Dendritic cell treated with granulocyte-macrophage colony-stimulating factor and Interleukin-4, amounts not matched to agents 40 ng/mL and 50 ng/mL, for 4 days (primary cell): ENCODE data around the gene BANP.
"Not testable (repeated sequence)": the region's sequence is repeated elsewhere in the genome, so short reads cannot be mapped to it uniquely, and the experiment has no call there.

Experiments
- H3K27ac Mint-ChIP-seq: one replicate; pipeline ENCODE4 v1.8.0; 2022; ENCODE audit warnings: mild to moderate bottlenecking, mixed read lengths
- H3K27me3 Mint-ChIP-seq: one replicate; pipeline ENCODE4 v1.8.0; 2022; ENCODE audit warnings: mild to moderate bottlenecking, mixed read lengths
- H3K36me3 Mint-ChIP-seq: one replicate; pipeline ENCODE4 v1.8.0; 2022; ENCODE audit warnings: low read depth, mixed read lengths
- H3K4me1 Mint-ChIP-seq: one replicate; pipeline ENCODE4 v1.8.0; 2022; ENCODE audit warnings: low read depth, mixed read lengths
- H3K4me3 Mint-ChIP-seq: one replicate; pipeline ENCODE4 v1.8.0; 2022; ENCODE audit warnings: mild to moderate bottlenecking, moderate library complexity, mixed read lengths
- H3K9me3 Mint-ChIP-seq: one replicate; pipeline ENCODE4 v1.8.0; 2022; ENCODE audit warnings: mixed read lengths
- intact Hi-C: fragments of 100-400 bp; cut with micrococcal nuclease; formaldehyde crosslinking; loops from one replicate; pipeline ENCODE4 v1.15.0; 2022

BANP gene

GRCh38 chr16:88018382-88018781 lies 67.1 kb downstream of the BANP start:
- H3K9me3 Mint-ChIP-seq, H3K27ac Mint-ChIP-seq, H3K27me3 Mint-ChIP-seq, intact Hi-C loops, H3K4me1 Mint-ChIP-seq, H3K4me3 Mint-ChIP-seq: not testable (repeated sequence)
- peaks cover 97% of the 10 kb centered on the region for H3K36me3 Mint-ChIP-seq

GRCh38 chr16:88019041-88019820 lies 68.0 kb downstream of the BANP start:
- H3K9me3 Mint-ChIP-seq, H3K27ac Mint-ChIP-seq, intact Hi-C loops, H3K4me3 Mint-ChIP-seq, H3K27me3 Mint-ChIP-seq: not testable (repeated sequence)
- Mint-ChIP-seq H3K4me1 (peaks cover 16% of the 10 kb centered on the region), H3K36me3 (peaks cover 97% of the 10 kb centered on the region)

- Mint-ChIP-seq H3K4me1 (peaks cover 24% of the 10 kb centered on the region), H3K36me3 (peaks cover 93% of the 10 kb centered on the region), H3K27ac (no peak overlapping the region), H3K4me3 (no peak overlapping the region), H3K9me3 (no peaks in the 10 kb centered on the region), H3K27me3 (no peaks in the 10 kb centered on the region)
- intact Hi-C loops = no loop called here
Observed at GRCh38 chr16:88019821-88020515, 68.7 kb downstream of the BANP start.

GRCh38 chr16:88020516-88020885 lies 69.3 kb downstream of the BANP start:
- Mint-ChIP-seq H3K36me3 (peaks cover 87% of the 10 kb centered on the region), H3K27ac (no peak overlapping the region), H3K4me1 (peaks cover 29% of the 10 kb centered on the region), H3K9me3 (no peaks in the 10 kb centered on the region), H3K4me3 (no peak overlapping the region), H3K27me3 (no peaks in the 10 kb centered on the region)
- intact Hi-C loops = no loop called here

GRCh38 chr16:88021041-88021970 lies 70.1 kb downstream of the BANP start:
- H3K9me3 Mint-ChIP-seq, H3K27me3 Mint-ChIP-seq, H3K4me3 Mint-ChIP-seq, H3K27ac Mint-ChIP-seq, intact Hi-C loops: not testable (repeated sequence)
- peaks cover 86% of the 10 kb centered on the region for H3K36me3 Mint-ChIP-seq
- peaks cover 36% of the 10 kb centered on the region for H3K4me1 Mint-ChIP-seq

GRCh38 chr16:88022076-88023042 lies 71.1 kb downstream of the BANP start:
- Mint-ChIP-seq H3K27ac (no peak overlapping the region), H3K9me3 (no peaks in the 10 kb centered on the region), H3K27me3 (no peaks in the 10 kb centered on the region), H3K4me1 (peaks cover 36% of the 10 kb centered on the region), H3K36me3 (peaks cover 86% of the 10 kb centered on the region), H3K4me3 (no peak overlapping the region)
- intact Hi-C loops = no loop called here

- H3K4me3 Mint-ChIP-seq = no peak overlapping the region
- H3K27ac Mint-ChIP-seq = no peak overlapping the region
- H3K4me1 Mint-ChIP-seq = peaks cover 36% of the 10 kb centered on the region
- no peaks in the 10 kb centered on the region for H3K9me3 Mint-ChIP-seq
- intact Hi-C loops = no loop called here
- H3K27me3 Mint-ChIP-seq = no peaks in the 10 kb centered on the region
- H3K36me3 Mint-ChIP-seq = peaks cover 86% of the 10 kb centered on the region
Observed at GRCh38 chr16:88023366-88023765, 72.1 kb downstream of the BANP start.

GRCh38 chr16:88023786-88024185 lies 72.6 kb downstream of the BANP start:
- Mint-ChIP-seq H3K36me3 (peaks cover 86% of the 10 kb centered on the region), H3K27me3 (no peaks in the 10 kb centered on the region), H3K4me3 (no peak overlapping the region), H3K4me1 (peaks cover 36% of the 10 kb centered on the region), H3K9me3 (no peaks in the 10 kb centered on the region), H3K27ac (no peak overlapping the region)
- intact Hi-C loops = no loop called here

- H3K9me3 Mint-ChIP-seq, H3K27me3 Mint-ChIP-seq, H3K27ac Mint-ChIP-seq, H3K4me3 Mint-ChIP-seq, intact Hi-C loops: not testable (repeated sequence)
- peaks cover 36% of the 10 kb centered on the region for H3K4me1 Mint-ChIP-seq
- peaks cover 86% of the 10 kb centered on the region for H3K36me3 Mint-ChIP-seq
Observed at GRCh38 chr16:88024491-88025085, 73.4 kb downstream of the BANP start.

- H3K27ac Mint-ChIP-seq, intact Hi-C loops, H3K9me3 Mint-ChIP-seq, H3K27me3 Mint-ChIP-seq, H3K4me3 Mint-ChIP-seq: not testable (repeated sequence)
- peaks cover 86% of the 10 kb centered on the region for H3K36me3 Mint-ChIP-seq
- H3K4me1 Mint-ChIP-seq = peaks cover 36% of the 10 kb centered on the region
Observed at GRCh38 chr16:88025086-88025492, 73.9 kb downstream of the BANP start.

- H3K27me3 Mint-ChIP-seq, H3K4me3 Mint-ChIP-seq, H3K9me3 Mint-ChIP-seq, intact Hi-C loops: not testable (repeated sequence)
- peaks cover 36% of the 10 kb centered on the region for H3K4me1 Mint-ChIP-seq
- H3K27ac Mint-ChIP-seq = peak overlapping the region; percentile 23
- H3K36me3 Mint-ChIP-seq = peaks cover 88% of the 10 kb centered on the region
Observed at GRCh38 chr16:88025828-88026555, 74.8 kb downstream of the BANP start.
